HL-60 (cell line): ENCODE data around the gene MAPK11.

Experiments used
- DNase-seq, 2 experiments: peaks; one replicate each; pipeline ENCODE4 v3.0.0-alpha.2; 2010 to 2020; ENCODE audit warnings: low read depth in 1 of 2, low spot score in 1 of 2
- H3K27ac ChIP-seq: fragments of 250-450 bp; sonication (Bioruptor Pico); replicated peaks from 2 replicates; pipeline ENCODE4 v1.5.1; 2020; ENCODE audit warnings: mild to moderate bottlenecking, moderate library complexity
- H3K27me3 ChIP-seq: fragments of 250-450 bp; sonication (Bioruptor Pico); 2 replicates; pipeline ENCODE4 v1.5.1; 2021; ENCODE audit warnings: mild to moderate bottlenecking, moderate library complexity; ENCODE audit not compliant: insufficient read depth, poor library complexity, severe bottlenecking
- H3K4me3 ChIP-seq: replicated peaks from 2 replicates; pipeline ENCODE4 v1.5.1; 2011; ENCODE audit warnings: mild to moderate bottlenecking, control low read depth, low read length; ENCODE audit not compliant: insufficient read depth
- GABPA ChIP-seq: IDR thresholded peaks from 2 replicates; pipeline ENCODE4 v1.6.1; 2012; ENCODE audit warnings: low read depth
- POLR2AphosphoS5 ChIP-seq: IDR thresholded peaks from 2 replicates; pipeline ENCODE4 v1.6.1; 2012; ENCODE audit warnings: low read depth
- SPI1 ChIP-seq: IDR thresholded peaks from 2 replicates; pipeline ENCODE4 v1.6.1; 2012; ENCODE audit warnings: low read depth, mild to moderate bottlenecking, borderline replicate concordance
- TF ChIP-seq, protein P1 (sequence below): IDR thresholded peaks from one replicate; pipeline ENCODE4 v1.5.1; 2011; ENCODE audit warnings: low read length, control low read depth, inconsistent platforms; ENCODE audit not compliant: insufficient read depth
- TF ChIP-seq, protein P2 (sequence below): IDR thresholded peaks from 2 replicates; pipeline ENCODE4 v1.6.1; 2012; ENCODE audit warnings: low read depth; ENCODE audit not compliant: insufficient replicate concordance

The MAPK11 gene

DNA sequence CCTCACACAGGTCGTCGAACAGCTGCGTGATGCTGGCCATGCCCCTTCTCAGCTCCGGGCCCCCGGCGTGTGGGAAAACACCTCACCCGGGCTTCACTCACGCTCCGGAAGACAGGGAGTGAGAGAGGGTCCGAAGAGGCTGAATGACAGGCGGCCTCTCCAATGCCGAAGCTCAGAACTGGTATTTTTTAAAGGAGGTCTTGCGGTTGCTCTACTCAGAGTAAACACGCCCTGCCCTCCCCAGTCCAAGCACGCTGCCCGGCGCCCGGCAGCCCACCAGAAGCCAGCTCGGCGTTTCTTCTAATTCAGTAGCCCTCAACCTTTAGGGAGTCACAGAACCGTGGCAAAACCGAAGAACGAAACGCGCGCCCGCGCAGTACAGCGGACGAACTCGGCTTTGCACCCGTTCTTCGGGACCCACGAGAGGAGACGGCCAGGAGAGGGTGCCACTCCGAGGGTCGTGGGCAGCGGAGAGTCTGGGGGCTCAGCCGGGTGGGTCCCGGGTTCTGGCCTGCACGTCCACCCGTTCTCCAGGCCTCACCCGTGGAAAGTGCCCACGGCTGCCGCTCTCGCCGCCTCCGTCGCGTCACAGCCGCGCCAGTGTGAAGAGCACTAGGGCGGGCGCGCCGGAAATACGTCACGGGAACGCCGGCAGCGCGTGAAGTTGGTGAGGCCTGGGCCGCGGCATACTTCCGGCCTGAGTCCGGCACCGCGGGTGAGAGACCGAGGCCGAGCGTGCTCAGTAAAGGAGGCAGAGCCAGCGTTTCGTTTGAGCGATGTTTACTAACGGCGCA is 25.6 kb downstream of the MAPK11 start, which contains the start of gene TUBGCP6:
TSS of gene TUBGCP6 (minus strand) at position 604 of the 794 bp plus-strand sequence. CDS start at position 40, 564 bp downstream.
- peak; percentile 84 to 92 for DNase-seq
- peak; percentile 87 for TF ChIP-seq POLR2AphosphoS5
- TF ChIP-seq GABPA: peak; percentile 93
- no peak for TF ChIP-seq SPI1
- Histone ChIP-seq H3K4me3 (peak within 1 kb of the TSS; percentile 96), H3K27ac (peak within 1 kb of the TSS; percentile 82), H3K27me3 (no peaks in the 10 kb centered on the region)

DNA sequence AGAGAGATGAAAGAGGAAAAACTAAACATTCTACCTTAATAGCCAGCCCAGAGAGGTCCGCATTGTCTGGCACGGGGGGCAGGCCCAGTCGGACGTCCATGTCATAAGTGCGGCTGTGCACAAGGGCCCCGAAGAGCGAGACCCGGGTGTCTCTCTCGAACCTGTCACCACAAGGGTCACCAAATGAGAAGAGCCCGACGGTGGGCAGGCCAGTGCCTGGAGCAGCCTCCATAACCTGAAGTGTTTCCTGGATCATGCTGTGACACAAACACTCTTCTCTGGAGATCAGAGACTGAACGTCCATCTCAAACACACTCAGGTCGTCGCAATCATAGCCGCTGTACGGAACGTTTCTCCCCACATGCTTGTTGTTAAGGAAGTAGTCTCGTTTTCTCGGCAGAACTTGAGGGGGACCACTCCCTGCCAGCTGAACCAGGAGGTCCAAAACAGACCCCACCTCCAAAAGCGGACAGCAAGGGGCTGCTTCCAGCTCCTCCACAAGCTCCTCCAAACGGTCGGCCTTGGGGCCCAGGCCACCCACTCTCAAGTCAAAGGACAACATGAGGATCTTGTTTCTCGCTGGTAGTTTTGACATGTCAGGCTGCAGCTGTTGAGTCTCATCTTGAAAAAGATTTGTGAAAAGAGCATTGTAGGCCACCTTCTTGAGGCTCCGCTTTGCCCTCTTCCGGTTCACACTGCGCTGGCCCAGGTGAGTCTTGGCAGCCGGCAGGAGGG is 26.3 kb downstream of the MAPK11 start:
- Histone ChIP-seq H3K27me3 (no peaks in the 10 kb centered on the region), H3K4me3 (peak overlapping the region; percentile 96), H3K27ac (peak overlapping the region; percentile 82)
- DNase-seq: peak in 1 of 2 experiments; percentile 50
- TF ChIP-seq SPI1 (no peak), POLR2AphosphoS5 (no peak), GABPA (no peak; the same call in 1 of the 2 replicates)
- TF ChIP-seq, protein P1, sequence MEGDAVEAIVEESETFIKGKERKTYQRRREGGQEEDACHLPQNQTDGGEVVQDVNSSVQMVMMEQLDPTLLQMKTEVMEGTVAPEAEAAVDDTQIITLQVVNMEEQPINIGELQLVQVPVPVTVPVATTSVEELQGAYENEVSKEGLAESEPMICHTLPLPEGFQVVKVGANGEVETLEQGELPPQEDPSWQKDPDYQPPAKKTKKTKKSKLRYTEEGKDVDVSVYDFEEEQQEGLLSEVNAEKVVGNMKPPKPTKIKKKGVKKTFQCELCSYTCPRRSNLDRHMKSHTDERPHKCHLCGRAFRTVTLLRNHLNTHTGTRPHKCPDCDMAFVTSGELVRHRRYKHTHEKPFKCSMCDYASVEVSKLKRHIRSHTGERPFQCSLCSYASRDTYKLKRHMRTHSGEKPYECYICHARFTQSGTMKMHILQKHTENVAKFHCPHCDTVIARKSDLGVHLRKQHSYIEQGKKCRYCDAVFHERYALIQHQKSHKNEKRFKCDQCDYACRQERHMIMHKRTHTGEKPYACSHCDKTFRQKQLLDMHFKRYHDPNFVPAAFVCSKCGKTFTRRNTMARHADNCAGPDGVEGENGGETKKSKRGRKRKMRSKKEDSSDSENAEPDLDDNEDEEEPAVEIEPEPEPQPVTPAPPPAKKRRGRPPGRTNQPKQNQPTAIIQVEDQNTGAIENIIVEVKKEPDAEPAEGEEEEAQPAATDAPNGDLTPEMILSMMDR: no peak
- TF ChIP-seq, protein P2, sequence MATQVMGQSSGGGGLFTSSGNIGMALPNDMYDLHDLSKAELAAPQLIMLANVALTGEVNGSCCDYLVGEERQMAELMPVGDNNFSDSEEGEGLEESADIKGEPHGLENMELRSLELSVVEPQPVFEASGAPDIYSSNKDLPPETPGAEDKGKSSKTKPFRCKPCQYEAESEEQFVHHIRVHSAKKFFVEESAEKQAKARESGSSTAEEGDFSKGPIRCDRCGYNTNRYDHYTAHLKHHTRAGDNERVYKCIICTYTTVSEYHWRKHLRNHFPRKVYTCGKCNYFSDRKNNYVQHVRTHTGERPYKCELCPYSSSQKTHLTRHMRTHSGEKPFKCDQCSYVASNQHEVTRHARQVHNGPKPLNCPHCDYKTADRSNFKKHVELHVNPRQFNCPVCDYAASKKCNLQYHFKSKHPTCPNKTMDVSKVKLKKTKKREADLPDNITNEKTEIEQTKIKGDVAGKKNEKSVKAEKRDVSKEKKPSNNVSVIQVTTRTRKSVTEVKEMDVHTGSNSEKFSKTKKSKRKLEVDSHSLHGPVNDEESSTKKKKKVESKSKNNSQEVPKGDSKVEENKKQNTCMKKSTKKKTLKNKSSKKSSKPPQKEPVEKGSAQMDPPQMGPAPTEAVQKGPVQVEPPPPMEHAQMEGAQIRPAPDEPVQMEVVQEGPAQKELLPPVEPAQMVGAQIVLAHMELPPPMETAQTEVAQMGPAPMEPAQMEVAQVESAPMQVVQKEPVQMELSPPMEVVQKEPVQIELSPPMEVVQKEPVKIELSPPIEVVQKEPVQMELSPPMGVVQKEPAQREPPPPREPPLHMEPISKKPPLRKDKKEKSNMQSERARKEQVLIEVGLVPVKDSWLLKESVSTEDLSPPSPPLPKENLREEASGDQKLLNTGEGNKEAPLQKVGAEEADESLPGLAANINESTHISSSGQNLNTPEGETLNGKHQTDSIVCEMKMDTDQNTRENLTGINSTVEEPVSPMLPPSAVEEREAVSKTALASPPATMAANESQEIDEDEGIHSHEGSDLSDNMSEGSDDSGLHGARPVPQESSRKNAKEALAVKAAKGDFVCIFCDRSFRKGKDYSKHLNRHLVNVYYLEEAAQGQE: no peak

DNA sequence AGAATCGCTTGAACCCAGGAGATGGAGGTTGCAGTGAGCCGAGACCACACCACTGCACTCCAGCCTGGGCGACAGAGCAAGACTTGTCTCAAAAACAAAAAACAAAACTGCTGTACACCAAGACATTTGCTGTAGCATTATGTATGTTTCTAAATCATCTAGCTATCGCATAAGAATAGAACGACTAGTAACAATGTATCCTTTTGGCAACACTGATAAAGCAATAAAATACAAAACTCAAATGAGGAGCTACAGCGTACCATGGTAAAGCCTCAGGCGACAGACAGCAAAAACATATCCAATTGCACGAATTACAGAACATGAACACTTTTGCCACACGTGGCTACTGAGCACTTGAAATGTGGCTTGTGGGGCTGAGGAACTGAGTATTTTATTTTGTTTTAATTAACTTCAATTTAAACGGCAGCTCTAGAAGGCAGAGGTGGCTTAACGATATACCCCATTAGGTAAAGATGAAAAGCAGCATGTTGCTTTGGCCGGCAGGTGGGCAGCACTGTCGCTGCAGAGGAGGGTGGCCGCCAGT is 27.7 kb downstream of the MAPK11 start:
- TF ChIP-seq POLR2AphosphoS5: no peak
- TF ChIP-seq SPI1: no peak
- TF ChIP-seq, protein P1: no peak
- TF ChIP-seq, protein P2: no peak
- TF ChIP-seq GABPA: no peak
- Histone ChIP-seq H3K27ac (peak overlapping the region; percentile 82; the same call in 1 of the 2 replicates), H3K4me3 (peak overlapping the region; percentile 96), H3K27me3 (no peaks in the 10 kb centered on the region)
- DNase-seq: no peak

DNA sequence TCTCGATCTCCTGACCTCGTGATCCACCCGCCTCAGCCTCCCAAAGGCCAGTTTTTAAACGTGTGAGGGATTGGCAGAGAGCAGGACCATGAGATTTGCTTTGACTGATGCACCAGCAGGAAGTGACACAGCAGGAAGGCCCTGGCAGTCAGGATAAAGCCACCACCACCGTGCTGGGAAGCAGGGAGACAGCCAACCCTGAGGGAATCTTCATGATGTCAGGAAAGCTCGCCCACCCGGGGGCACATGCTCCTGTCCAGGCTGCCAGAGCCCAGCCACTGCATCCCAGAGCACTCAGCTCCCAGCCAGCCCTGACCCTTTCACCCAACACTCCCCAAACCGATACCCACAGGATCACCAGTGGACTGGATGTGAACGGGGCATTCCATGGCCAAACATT is 31.4 kb downstream of the MAPK11 start:
- no peak for DNase-seq
- TF ChIP-seq, protein P2: no peak
- Histone ChIP-seq H3K27me3 (no peaks in the 10 kb centered on the region), H3K27ac (no peak overlapping the region), H3K4me3 (no peak overlapping the region)
